HepG2 (cell line): ENCODE data around the gene EDC3. TPM values are rescaled to one million over a fixed set of nuclear protein-coding genes. Genes with fewer than 3 reads are reported as not detected.
A peak's percentile ranks its signal among the peaks of the same experiment; 100 is the strongest.

Source experiments
- ATAD3A ChIP-seq: sonication (generic); formaldehyde crosslinking; IDR thresholded peaks from 2 replicates; pipeline ENCODE4 v1.4.0; 2020; ENCODE audit warnings: missing genetic modification reagents
- ATF7 ChIP-seq, 2 experiments: fragments of 450-650 bp in 1 of 2; sonication (generic) in 1 of 2; formaldehyde crosslinking in 1 of 2; IDR thresholded peaks; 2 replicates each; pipeline versions ENCODE4 v1.4.0 to v1.6.1; 2016 to 2020; ENCODE audit warnings: antibody characterized with exemption in 1 of 2, mild to moderate bottlenecking in 1 of 2, missing genetic modification reagents in 1 of 2
- CBX1 ChIP-seq: IDR thresholded peaks from one replicate; pipeline ENCODE4 v1.6.1; 2016; ENCODE audit warnings: antibody characterized with exemption, low read depth
- HOMEZ ChIP-seq: IDR thresholded peaks from 2 replicates; pipeline ENCODE4 v1.6.1; 2016; ENCODE audit warnings: low read depth
- IKZF5 ChIP-seq: IDR thresholded peaks from 2 replicates; pipeline ENCODE4 v1.6.1; 2018; ENCODE audit warnings: missing genetic modification reagents, mild to moderate bottlenecking, missing compliant biosample characterization
- KAT8 ChIP-seq: IDR thresholded peaks from 2 replicates; pipeline ENCODE4 v1.6.1; 2016; ENCODE audit warnings: missing genetic modification reagents, missing compliant biosample characterization
- NBN ChIP-seq: fragments of 450-650 bp; conservative IDR thresholded peaks from 2 replicates; pipeline ENCODE4 v1.6.1; 2017
- NFE2L2 ChIP-seq: fragments of 150-350 bp; IDR thresholded peaks from 2 replicates; pipeline ENCODE4 v1.6.1; 2014; ENCODE audit warnings: low read length
- NPAS2 ChIP-seq: sonication (generic); formaldehyde crosslinking; IDR thresholded peaks from 2 replicates; pipeline ENCODE4 v1.8.0; 2022; ENCODE audit warnings: mild to moderate bottlenecking, missing genetic modification reagents, borderline replicate concordance
- NR2C2 ChIP-seq: sonication (generic); formaldehyde crosslinking; IDR thresholded peaks from 2 replicates; pipeline ENCODE4 v1.4.0; 2020; ENCODE audit warnings: missing genetic modification reagents, mild to moderate bottlenecking, moderate library complexity, borderline replicate concordance
- ONECUT2 ChIP-seq: sonication (generic); formaldehyde crosslinking; IDR thresholded peaks from 2 replicates; pipeline ENCODE4 v1.4.0; 2020; ENCODE audit warnings: missing genetic modification reagents
- RXRB ChIP-seq: IDR thresholded peaks from 2 replicates; pipeline ENCODE4 v1.6.1; 2016; ENCODE audit warnings: borderline replicate concordance, missing genetic modification reagents, missing compliant biosample characterization
- SMC3 ChIP-seq: IDR thresholded peaks from 2 replicates; pipeline ENCODE4 v1.6.1; 2011; ENCODE audit warnings: low read length, improper control_type of control experiment
- SRSF4 ChIP-seq: fragments of 200-400 bp; formaldehyde crosslinking; IDR thresholded peaks from one replicate; pipeline ENCODE4 v1.6.1; 2018; ENCODE audit warnings: mild to moderate bottlenecking, low read depth, low read length, moderate library complexity; ENCODE audit not compliant: poor library complexity, severe bottlenecking
- TRIM22 ChIP-seq: fragments of 450-650 bp; IDR thresholded peaks from 2 replicates; pipeline ENCODE4 v1.6.1; 2017
- XBP1 ChIP-seq: sonication (generic); formaldehyde crosslinking; IDR thresholded peaks from 2 replicates; pipeline ENCODE4 v1.5.0; 2020; ENCODE audit warnings: missing genetic modification reagents
- ZBTB25 ChIP-seq: IDR thresholded peaks from 2 replicates; pipeline ENCODE4 v1.6.1; 2018; ENCODE audit warnings: missing genetic modification reagents
- ZEB1 ChIP-seq: IDR thresholded peaks from 2 replicates; pipeline ENCODE4 v1.6.1; 2012; ENCODE audit warnings: mild to moderate bottlenecking, low read depth, inconsistent platforms; ENCODE audit not compliant: insufficient replicate concordance
- ZNF264 ChIP-seq: sonication (generic); formaldehyde crosslinking; IDR thresholded peaks from 2 replicates; pipeline ENCODE4 v1.4.0; 2020; ENCODE audit warnings: missing genetic modification reagents
- ZNF431 ChIP-seq: sonication (generic); formaldehyde crosslinking; IDR thresholded peaks from 2 replicates; pipeline ENCODE4 v1.9.0; 2022; ENCODE audit warnings: missing genetic modification reagents, low read depth, mild to moderate bottlenecking, borderline replicate concordance
- ZNF567 ChIP-seq: sonication (generic); formaldehyde crosslinking; IDR thresholded peaks from 2 replicates; pipeline ENCODE4 v1.8.1; 2023; ENCODE audit warnings: mild to moderate bottlenecking, missing genetic modification reagents, borderline replicate concordance
- ZNF616 ChIP-seq: sonication (generic); formaldehyde crosslinking; IDR thresholded peaks from 2 replicates; pipeline ENCODE4 v1.5.0; 2020; ENCODE audit warnings: low read depth, mild to moderate bottlenecking, missing genetic modification reagents
- ZNF670 ChIP-seq: sonication (generic); formaldehyde crosslinking; IDR thresholded peaks from 2 replicates; pipeline ENCODE4 v1.8.0; 2022; ENCODE audit warnings: mild to moderate bottlenecking, missing genetic modification reagents, borderline replicate concordance
- ZNF773 ChIP-seq: sonication (generic); formaldehyde crosslinking; IDR thresholded peaks from 2 replicates; pipeline ENCODE4 v1.4.0; 2020; ENCODE audit warnings: missing genetic modification reagents, borderline replicate concordance
- ZNF782 ChIP-seq: sonication (generic); formaldehyde crosslinking; IDR thresholded peaks from 2 replicates; pipeline ENCODE4 v1.4.0; 2020; ENCODE audit warnings: missing genetic modification reagents, mild to moderate bottlenecking, borderline replicate concordance
- ZNF879 ChIP-seq: sonication (generic); formaldehyde crosslinking; IDR thresholded peaks from 2 replicates; pipeline ENCODE4 v1.8.1; 2023; ENCODE audit warnings: missing genetic modification reagents
- polyA plus RNA-seq, 8 experiments: library from polyadenylated mRNA; depleted of rRNA in 3 of 8; stranded (reverse) in 7 of 8; unstranded in 1 of 8; fragments of >200 nt; fragmentation: Illumina TruSeq in 4 of 8; extraction: Trizol in 4 of 8; gene quantifications; 2 replicates each; pipeline versions ENCODE4 v1.2.1 to v1.2.3, GENCODE V29; 2011 to 2016; ENCODE audit warnings: low read depth in 4 of 8, missing spikeins in 1 of 8, mixed read lengths in 1 of 8; ENCODE audit not compliant: insufficient read depth in 1 of 8
- total RNA-seq, 5 experiments: library from RNA; depleted of rRNA; stranded (reverse); fragments of >200 nt; fragmentation: Illumina TruSeq; extraction: Trizol; gene quantifications; 2 replicates each; pipeline ENCODE4 v1.2.3, GENCODE V29; 2016; ENCODE audit warnings: low read depth in 1 of 5

Gene EDC3
- total and polyA plus RNA-seq, 2 of the 13 experiments (the other 11 are each of a cell fraction or from before 2014, with no cell fraction given), result 17.4 to 32.0 TPM

GRCh38 chr15:74723754-74724334 is 28.0 kb upstream of the EDC3 start (continued):
- TF ChIP-seq NR2C2, result peak; percentile 37; the same call in 1 of the 2 replicates
- 0 out of 2 replicates have a peak, but pooled peaks have one; percentile 16 for TF ChIP-seq ZNF264
- TF ChIP-seq ZBTB25 (CRISPR knock-in tag), result peak; percentile 63; the same call in 1 of the 2 replicates
- TF ChIP-seq ZEB1, result no peak
- TF ChIP-seq ONECUT2 (CRISPR knock-in tag), result 0 out of 2 replicates have a peak, but pooled peaks have one; percentile 45
- TF ChIP-seq ZNF616 (CRISPR knock-in tag), result no peak
- no peak for TF ChIP-seq SRSF4
- TF ChIP-seq ZNF567, result no peak
- no peak for TF ChIP-seq TRIM22
- no peak for TF ChIP-seq ATF7 (IDR thresholded peaks at IDR 0.05)
- TF ChIP-seq ATF7 (CRISPR knock-in tag; IDR thresholded peaks at IDR 0.05), result no peak
- no peak for TF ChIP-seq HOMEZ (CRISPR knock-in tag)
- TF ChIP-seq ZNF431 (CRISPR knock-in tag), result no peak
- no peak for TF ChIP-seq ZNF782
- TF ChIP-seq RXRB (CRISPR knock-in tag), result peak; percentile 12; the same call in 1 of the 2 replicates
- TF ChIP-seq NBN, result no peak
- 0 out of 2 replicates have a peak, but pooled peaks have one; percentile 29 for TF ChIP-seq IKZF5 (CRISPR knock-in tag)
- TF ChIP-seq ZNF879, result no peak
- TF ChIP-seq SMC3, result no peak
- no peak for TF ChIP-seq CBX1
- no peak for TF ChIP-seq ATAD3A (CRISPR knock-in tag)
- no peak for TF ChIP-seq ZNF773 (CRISPR knock-in tag)
- TF ChIP-seq ZNF670 (CRISPR knock-in tag), result peak; percentile 62; the same call in 1 of the 2 replicates
- TF ChIP-seq KAT8, result 0 out of 2 replicates have a peak, but pooled peaks have one; percentile 16
- TF ChIP-seq XBP1 (CRISPR knock-in tag), result 0 out of 2 replicates have a peak, but pooled peaks have one; percentile 22
- TF ChIP-seq NPAS2 (CRISPR knock-in tag), result no peak
- no peak for TF ChIP-seq NFE2L2
